WI38 (cell line): ENCODE data around the gene SMCHD1.
A peak's percentile ranks its signal among the peaks of the same experiment; 100 is the strongest.

Source experiments
- H3K4me3 ChIP-seq: 2 replicates; pipeline ENCODE4 v1.5.1; 2011; ENCODE audit warnings: low read depth, mild to moderate bottlenecking, control low read depth, low read length
- TF ChIP-seq, protein P1 (sequence below): IDR thresholded peaks from 2 replicates; pipeline ENCODE4 v1.5.1; 2012; ENCODE audit warnings: low read depth, mild to moderate bottlenecking, control low read depth, low read length

SMCHD1 gene

DNA sequence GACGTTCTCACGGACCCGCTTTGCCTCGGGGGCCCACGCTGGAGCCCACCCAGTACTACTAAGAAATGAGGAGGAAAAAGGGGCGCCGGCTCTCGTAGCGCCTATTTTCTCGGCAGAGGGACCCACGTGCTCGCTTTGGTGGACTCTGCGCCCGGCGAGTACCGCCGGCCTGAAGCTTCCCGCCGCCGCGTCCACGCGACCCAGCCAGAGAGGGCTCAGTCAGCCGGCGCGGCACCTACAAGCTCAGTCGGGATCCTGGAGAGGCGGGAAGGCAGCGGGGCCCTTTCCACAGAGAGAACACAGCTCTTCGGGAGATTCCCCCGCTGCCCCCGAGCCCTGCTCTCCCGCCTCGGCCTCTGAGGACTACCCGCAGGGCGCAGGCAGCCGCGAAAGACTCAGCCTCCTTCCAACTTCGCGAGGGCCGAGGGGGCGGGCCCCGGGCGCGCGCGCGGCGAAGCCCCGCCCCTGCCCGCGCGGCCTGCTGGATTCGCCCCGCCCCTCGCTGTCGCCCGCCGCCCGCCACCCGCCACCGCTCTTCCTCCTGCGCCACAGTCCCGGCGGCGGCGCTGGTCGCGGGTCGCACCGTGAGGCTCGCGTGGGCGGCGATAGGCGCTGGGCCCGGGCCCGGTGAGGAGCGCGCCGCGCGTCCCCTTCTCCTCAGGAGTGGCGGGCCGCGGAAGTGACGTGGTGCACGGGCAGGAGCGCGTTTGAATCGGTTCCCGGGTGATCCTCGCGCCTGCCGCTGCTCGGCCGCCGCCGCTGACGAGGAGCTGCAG, at the start of gene SMCHD1:
TSS of gene SMCHD1 (plus strand) at position 549 of the 776 bp plus-strand sequence. CDS start 350 bp downstream, outside the sequence.
- peak within 1 kb of the TSS; percentile 93 for H3K4me3 ChIP-seq
- TF ChIP-seq, protein P1, sequence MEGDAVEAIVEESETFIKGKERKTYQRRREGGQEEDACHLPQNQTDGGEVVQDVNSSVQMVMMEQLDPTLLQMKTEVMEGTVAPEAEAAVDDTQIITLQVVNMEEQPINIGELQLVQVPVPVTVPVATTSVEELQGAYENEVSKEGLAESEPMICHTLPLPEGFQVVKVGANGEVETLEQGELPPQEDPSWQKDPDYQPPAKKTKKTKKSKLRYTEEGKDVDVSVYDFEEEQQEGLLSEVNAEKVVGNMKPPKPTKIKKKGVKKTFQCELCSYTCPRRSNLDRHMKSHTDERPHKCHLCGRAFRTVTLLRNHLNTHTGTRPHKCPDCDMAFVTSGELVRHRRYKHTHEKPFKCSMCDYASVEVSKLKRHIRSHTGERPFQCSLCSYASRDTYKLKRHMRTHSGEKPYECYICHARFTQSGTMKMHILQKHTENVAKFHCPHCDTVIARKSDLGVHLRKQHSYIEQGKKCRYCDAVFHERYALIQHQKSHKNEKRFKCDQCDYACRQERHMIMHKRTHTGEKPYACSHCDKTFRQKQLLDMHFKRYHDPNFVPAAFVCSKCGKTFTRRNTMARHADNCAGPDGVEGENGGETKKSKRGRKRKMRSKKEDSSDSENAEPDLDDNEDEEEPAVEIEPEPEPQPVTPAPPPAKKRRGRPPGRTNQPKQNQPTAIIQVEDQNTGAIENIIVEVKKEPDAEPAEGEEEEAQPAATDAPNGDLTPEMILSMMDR = no peak

- TF ChIP-seq, protein P1 = no peak
- no peak overlapping the region for H3K4me3 ChIP-seq
Measured at GRCh38 chr18:2606335-2606734, 49.2 kb upstream of the SMCHD1 start.

- TF ChIP-seq, protein P1 = no peak
- H3K4me3 ChIP-seq = no peak overlapping the region
Measured at GRCh38 chr18:2609604-2610003, 45.9 kb upstream of the SMCHD1 start.

GRCh38 chr18:2610549-2610948, 45.0 kb upstream of the SMCHD1 start:
- no peak overlapping the region for H3K4me3 ChIP-seq
- TF ChIP-seq, protein P1 = no peak

GRCh38 chr18:2612996-2613395, 42.5 kb upstream of the SMCHD1 start:
- TF ChIP-seq, protein P1 = no peak
- no peak overlapping the region for H3K4me3 ChIP-seq

DNA sequence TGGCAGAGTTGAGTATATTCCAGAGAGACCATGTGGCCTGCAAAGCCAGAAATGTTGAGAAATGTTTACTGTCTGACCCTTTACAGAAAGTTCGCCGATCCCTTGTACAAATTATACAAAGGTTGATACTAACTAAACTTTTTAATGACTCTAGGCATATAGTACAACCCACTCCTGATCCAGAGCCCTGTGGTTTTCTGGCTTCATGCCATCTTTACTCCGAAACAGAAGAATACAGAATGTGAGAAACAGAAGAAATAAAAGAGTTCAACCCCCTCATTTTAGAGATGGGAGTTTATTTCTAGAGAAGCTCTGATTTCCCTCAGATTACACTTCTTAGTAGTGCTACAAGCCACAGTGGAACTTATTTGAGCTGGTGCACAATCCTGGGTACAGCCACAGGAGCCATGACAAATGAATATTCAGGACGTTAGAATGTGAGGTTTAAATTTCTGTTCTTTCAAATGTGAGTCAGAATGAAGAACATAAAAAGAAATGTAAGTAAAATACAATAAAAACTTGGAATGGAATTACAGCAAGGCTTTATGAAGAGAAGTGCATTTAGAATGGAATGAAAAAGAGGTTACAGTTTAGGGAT, 38.0 kb upstream of the SMCHD1 start:
- TF ChIP-seq, protein P1 = no peak
- H3K4me3 ChIP-seq = no peak overlapping the region

DNA sequence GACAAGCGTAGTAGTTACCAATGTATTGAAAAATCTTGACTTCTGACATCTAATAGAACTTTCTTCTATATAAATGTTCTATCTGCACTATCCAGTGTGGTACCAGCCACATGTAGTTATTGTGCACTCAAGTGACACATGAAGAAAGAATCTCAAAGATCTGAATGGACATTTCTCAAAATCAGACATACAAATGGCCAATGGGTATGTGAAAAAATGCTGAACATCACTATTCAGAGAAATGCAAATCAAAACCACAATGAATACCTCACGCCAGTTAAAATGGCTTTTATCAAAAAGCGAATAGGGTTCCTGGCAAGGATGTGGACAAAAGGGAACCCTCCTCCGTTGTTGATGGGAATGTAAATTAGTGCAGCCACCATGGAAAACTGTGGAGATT, 37.5 kb upstream of the SMCHD1 start:
- TF ChIP-seq, protein P1 = no peak

More for the DNA sequence above, 37.5 kb upstream of the SMCHD1 start:
- H3K4me3 ChIP-seq = no peak overlapping the region
